ENCODE measurements around the gene BICD2. TPM values are rescaled to one million over a fixed set of nuclear protein-coding genes. Genes with fewer than 3 reads are reported as not detected.

Gene BICD2
- polyA plus RNA-seq, 1 donor from 2014 or later: 32.8 TPM

GRCh38 chr9:92679413-92680165, 85.0 kb downstream of the BICD2 start:
- Mint-ChIP-seq H3K4me3 (no peak overlapping the region), H3K36me3 (peaks cover 1% of the 10 kb centered on the region), H3K4me1 (peaks cover 0 to 3% (median 0%) of the 10 kb centered on the region in 3 donors), H3K27me3 (peaks cover 1% of the 10 kb centered on the region), H3K9me3 (no peaks in the 10 kb centered on the region), H3K27ac (no peak overlapping the region)

- peaks cover 0 to 21% (median 15%) of the 10 kb centered on the region in 3 donors for H3K4me1 Mint-ChIP-seq
- H3K27me3 Mint-ChIP-seq: no peaks in the 10 kb centered on the region
- peaks cover 5% of the 10 kb centered on the region for H3K36me3 Mint-ChIP-seq
- peak overlapping the region in 1 of 3 donors; percentile 97 for H3K27ac Mint-ChIP-seq
- H3K4me3 Mint-ChIP-seq: peak overlapping the region in 3 of 4 donors; percentile 34 to 96 (median 63)
- H3K9me3 Mint-ChIP-seq: no peaks in the 10 kb centered on the region
Observed at GRCh38 chr9:92671323-92671722, 93.3 kb downstream of the BICD2 start.

GRCh38 chr9:92669890-92670708, 94.5 kb downstream of the BICD2 start, which contains the start of gene IPPK:
Gene IPPK, minus strand, starts transcription at chr9:92670131. Its CDS starts 143 bp downstream, at chr9:92669988.
- Mint-ChIP-seq H3K27me3 (no peaks in the 10 kb centered on the region), H3K4me1 (peaks cover 5 to 28% (median 17%) of the 10 kb centered on the region in 3 donors), H3K27ac (peak within 1 kb of the TSS; percentile 94 to 97 (median 96)), H3K36me3 (peaks cover 6% of the 10 kb centered on the region), H3K9me3 (no peaks in the 10 kb centered on the region), H3K4me3 (peak within 1 kb of the TSS; percentile 92 to 97 (median 96))

GRCh38 chr9:92669527-92669889, 95.1 kb downstream of the BICD2 start:
- Mint-ChIP-seq H3K4me3 (peak overlapping the region; percentile 92 to 97 (median 96)), H3K27ac (peak overlapping the region; percentile 86 to 94 (median 93)), H3K36me3 (peaks cover 6% of the 10 kb centered on the region), H3K27me3 (no peaks in the 10 kb centered on the region), H3K4me1 (peaks cover 11 to 33% (median 16%) of the 10 kb centered on the region in 3 donors), H3K9me3 (no peaks in the 10 kb centered on the region)

GRCh38 chr9:92668746-92669526, 95.7 kb downstream of the BICD2 start:
- peak overlapping the region; percentile 63 to 94 (median 93) for H3K27ac Mint-ChIP-seq
- H3K4me1 Mint-ChIP-seq: peaks cover 11 to 33% (median 18%) of the 10 kb centered on the region in 3 donors
- no peaks in the 10 kb centered on the region for H3K27me3 Mint-ChIP-seq
- H3K9me3 Mint-ChIP-seq: no peaks in the 10 kb centered on the region
- peak overlapping the region; percentile 92 to 97 (median 96) for H3K4me3 Mint-ChIP-seq
- H3K36me3 Mint-ChIP-seq: peaks cover 4% of the 10 kb centered on the region

- Mint-ChIP-seq H3K27me3 (no peaks in the 10 kb centered on the region), H3K4me1 (peaks cover 16 to 38% (median 18%) of the 10 kb centered on the region in 3 donors), H3K4me3 (peak overlapping the region in 2 of 4 donors; percentile 33 to 96)
Observed at GRCh38 chr9:92666912-92667532, 97.6 kb downstream of the BICD2 start.

GRCh38 chr9:92666236-92666635, 98.4 kb downstream of the BICD2 start:
- Mint-ChIP-seq H3K9me3 (no peaks in the 10 kb centered on the region), H3K4me3 (peak overlapping the region in 2 of 4 donors; percentile 44 to 57), H3K36me3 (peaks cover 3% of the 10 kb centered on the region), H3K27ac (peak overlapping the region in 2 of 3 donors; percentile 68 to 76), H3K4me1 (peaks cover 18 to 40% (median 21%) of the 10 kb centered on the region in 3 donors), H3K27me3 (no peaks in the 10 kb centered on the region)

More at GRCh38 chr9:92666912-92667532, 97.6 kb downstream of the BICD2 start:
- H3K27ac Mint-ChIP-seq: peak overlapping the region in 1 of 3 donors; percentile 73
- H3K9me3 Mint-ChIP-seq: no peaks in the 10 kb centered on the region
- peaks cover 3% of the 10 kb centered on the region for H3K36me3 Mint-ChIP-seq

- Mint-ChIP-seq H3K36me3 (peaks cover 3% of the 10 kb centered on the region), H3K9me3 (no peaks in the 10 kb centered on the region), H3K4me1 (peaks cover 18 to 39% (median 21%) of the 10 kb centered on the region in 3 donors), H3K27ac (peak overlapping the region in 2 of 3 donors; percentile 68 to 76), H3K4me3 (peak overlapping the region in 2 of 4 donors; percentile 44 to 57), H3K27me3 (no peaks in the 10 kb centered on the region)
Observed at GRCh38 chr9:92665836-92666235, 98.8 kb downstream of the BICD2 start.

GRCh38 chr9:92664394-92665152, 100.1 kb downstream of the BICD2 start:
- H3K36me3 Mint-ChIP-seq: peaks cover 5% of the 10 kb centered on the region
- peak overlapping the region in 1 of 3 donors; percentile 78 for H3K27ac Mint-ChIP-seq
- peak overlapping the region in 2 of 4 donors; percentile 30 to 79 for H3K4me3 Mint-ChIP-seq
- peaks cover 18 to 38% (median 21%) of the 10 kb centered on the region in 3 donors for H3K4me1 Mint-ChIP-seq
- H3K9me3 Mint-ChIP-seq: no peaks in the 10 kb centered on the region
- no peaks in the 10 kb centered on the region for H3K27me3 Mint-ChIP-seq

GRCh38 chr9:92663951-92664350, 100.7 kb downstream of the BICD2 start:
- no peaks in the 10 kb centered on the region for H3K9me3 Mint-ChIP-seq
- no peak overlapping the region for H3K27ac Mint-ChIP-seq
- H3K4me1 Mint-ChIP-seq: peaks cover 14 to 36% (median 21%) of the 10 kb centered on the region in 3 donors
- peaks cover 5% of the 10 kb centered on the region for H3K36me3 Mint-ChIP-seq
- H3K27me3 Mint-ChIP-seq: no peaks in the 10 kb centered on the region
- peak overlapping the region in 1 of 4 donors; percentile 79 for H3K4me3 Mint-ChIP-seq

GRCh38 chr9:92663126-92663525, 101.5 kb downstream of the BICD2 start:
- no peaks in the 10 kb centered on the region for H3K9me3 Mint-ChIP-seq
- no peaks in the 10 kb centered on the region for H3K27me3 Mint-ChIP-seq
- no peak overlapping the region for H3K27ac Mint-ChIP-seq
- no peak overlapping the region for H3K4me3 Mint-ChIP-seq
- peaks cover 6 to 28% (median 21%) of the 10 kb centered on the region in 3 donors for H3K4me1 Mint-ChIP-seq
- peaks cover 5% of the 10 kb centered on the region for H3K36me3 Mint-ChIP-seq

- H3K27me3 Mint-ChIP-seq: no peaks in the 10 kb centered on the region
- H3K4me1 Mint-ChIP-seq: peaks cover 6 to 23% (median 21%) of the 10 kb centered on the region in 3 donors
- no peaks in the 10 kb centered on the region for H3K9me3 Mint-ChIP-seq
- H3K4me3 Mint-ChIP-seq: no peak overlapping the region
- peaks cover 6% of the 10 kb centered on the region for H3K36me3 Mint-ChIP-seq
- no peak overlapping the region for H3K27ac Mint-ChIP-seq
Observed at GRCh38 chr9:92661743-92662142, 102.9 kb downstream of the BICD2 start.
